NCI-H146 (cell line): ENCODE data around the gene OR8D1.

Source experiments
- DNase-seq: peaks from one replicate; lab custom pipeline; 2025; lab: John Stamatoyannopoulos, UW

OR8D1 gene

DNA sequence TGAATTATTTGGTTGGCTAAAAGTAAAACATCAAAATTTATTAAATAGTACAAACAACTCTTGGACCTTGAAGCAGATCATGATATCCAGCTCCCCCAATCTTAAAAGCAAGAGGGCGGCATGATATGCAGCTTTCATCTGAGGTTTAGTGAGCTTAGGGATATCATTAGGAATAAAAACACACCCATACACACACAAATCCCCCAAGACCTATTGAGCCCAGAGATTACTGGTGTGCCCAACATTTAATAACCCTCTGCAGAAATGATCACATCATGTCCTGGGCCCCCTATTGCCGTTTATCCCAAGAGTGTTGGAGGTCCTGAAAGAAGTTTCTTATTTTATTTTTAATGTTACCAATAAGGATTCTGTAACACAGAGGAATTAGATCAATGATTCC is at the start of gene OR8D1:
Gene OR8D1 (minus strand): TSS at position 101 of the 400 bp plus-strand sequence. CDS start 3,183 bp downstream, outside the sequence.
- no peak for DNase-seq

DNA sequence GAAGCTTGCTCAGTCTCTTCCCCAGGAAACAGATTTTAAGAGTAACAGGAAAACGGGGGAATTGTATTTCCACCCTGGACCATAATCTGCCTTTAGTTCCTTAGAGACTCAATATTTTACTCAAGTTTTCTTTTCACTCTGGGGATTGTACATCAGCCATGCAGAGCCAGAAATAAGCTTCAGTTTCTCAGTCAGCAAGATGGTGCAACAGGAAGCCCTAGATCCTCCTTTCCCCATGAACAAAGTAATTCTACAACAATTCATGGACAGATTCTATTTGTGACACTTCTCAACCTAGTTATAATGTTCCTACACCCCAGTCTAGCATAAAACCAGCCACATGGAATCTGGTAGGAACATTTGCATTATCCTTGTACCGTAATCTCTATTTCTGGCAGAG is 45.8 kb upstream of the OR8D1 start:
- DNase-seq, result no peak

DNA sequence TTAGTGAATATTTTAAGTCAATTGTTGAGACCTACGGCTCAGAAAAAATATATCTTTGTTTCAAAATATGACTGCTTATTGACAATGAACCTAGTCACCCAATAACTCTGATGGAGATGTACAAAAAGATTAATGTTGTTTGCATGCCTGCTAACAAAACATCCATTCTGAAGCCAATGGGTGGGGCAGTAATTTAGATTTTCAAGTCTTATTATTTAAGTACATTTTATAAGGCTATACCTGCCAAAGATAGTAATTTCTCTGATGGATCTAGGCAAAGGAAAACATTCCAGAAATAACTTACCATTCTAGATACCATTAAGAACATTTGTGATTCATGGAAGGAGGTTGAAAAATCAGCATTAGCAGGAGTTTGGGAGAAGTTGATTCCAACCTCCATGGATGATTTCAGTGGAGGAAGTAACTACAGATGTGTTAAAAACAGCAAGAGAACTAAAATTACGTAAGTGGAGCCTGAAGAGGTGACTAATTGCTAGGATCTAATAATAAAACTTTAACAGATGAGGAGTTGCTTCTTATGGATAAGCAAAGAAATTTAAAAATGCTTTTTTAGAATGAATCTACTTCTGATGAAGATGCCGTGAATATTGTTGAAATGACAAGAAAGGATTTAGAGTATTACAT is 32.7 kb upstream of the OR8D1 start:
- no peak for DNase-seq

DNA sequence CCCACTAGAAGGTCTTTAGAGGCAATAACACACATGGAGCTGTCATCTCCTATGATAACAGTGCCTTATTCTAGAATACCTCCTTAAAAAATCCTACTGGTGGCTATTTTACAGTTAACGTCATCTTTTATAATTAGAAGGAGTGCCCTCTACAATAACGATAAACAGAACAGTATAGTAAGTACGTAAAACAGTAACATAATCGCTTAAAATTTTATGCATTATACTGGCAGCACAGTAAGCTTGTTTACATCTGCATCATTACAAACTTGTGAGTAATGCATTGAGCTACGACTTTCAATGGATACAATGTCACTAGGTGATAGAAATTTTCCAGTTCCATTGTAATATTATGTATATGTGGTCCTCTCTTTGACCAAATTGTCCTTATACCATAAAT is 30.6 kb upstream of the OR8D1 start:
- no peak for DNase-seq

DNA sequence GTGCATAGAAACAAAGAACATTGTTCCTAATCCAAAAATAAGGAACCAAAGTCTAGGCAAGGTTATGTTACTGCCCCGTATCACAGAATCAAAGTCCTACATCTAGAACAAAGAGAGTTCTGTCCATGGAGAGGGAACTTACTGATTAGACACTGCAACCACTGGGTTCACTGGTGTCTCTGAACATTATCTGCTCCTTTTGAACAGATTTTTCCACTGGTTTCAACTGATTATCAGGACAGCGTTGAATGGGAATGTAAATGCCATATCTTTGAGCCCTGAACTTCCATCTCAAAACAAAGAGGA is 26.3 kb upstream of the OR8D1 start:
- DNase-seq, result no peak

DNA sequence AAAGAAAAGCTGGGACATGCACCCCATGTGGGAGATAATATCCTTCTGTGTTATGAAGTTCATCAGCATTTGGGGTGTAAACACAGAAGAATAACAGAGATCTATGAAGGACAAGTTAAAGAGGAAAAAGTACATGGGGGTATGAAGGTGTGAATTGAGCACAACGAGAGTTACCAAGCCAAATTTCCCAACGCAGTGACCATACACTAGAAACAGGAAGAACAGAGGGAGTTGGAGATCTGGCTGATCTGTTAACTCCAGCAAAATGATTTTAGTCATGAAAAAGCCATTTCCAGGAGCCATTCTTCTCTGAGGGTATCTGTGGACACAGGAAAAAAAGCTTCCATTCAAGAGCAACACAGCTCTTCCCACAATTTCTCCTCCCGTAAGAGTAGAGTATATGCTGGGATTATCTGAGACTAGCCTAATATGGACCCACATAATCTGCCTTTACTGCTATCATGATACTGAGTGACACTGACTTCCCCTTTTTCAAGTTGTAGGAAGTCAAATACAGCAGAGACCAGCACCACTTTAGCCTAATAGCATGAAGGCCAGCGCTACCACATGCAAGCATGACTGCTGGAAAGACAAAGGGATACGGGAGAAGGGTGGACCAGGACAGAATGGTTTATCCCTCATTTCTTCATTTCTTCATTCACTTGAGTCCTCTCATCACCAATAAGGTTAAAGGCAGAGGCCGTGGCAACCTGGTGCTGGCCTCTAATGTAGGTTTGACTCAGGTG is 25.8 kb upstream of the OR8D1 start:
- DNase-seq, result no peak

DNA sequence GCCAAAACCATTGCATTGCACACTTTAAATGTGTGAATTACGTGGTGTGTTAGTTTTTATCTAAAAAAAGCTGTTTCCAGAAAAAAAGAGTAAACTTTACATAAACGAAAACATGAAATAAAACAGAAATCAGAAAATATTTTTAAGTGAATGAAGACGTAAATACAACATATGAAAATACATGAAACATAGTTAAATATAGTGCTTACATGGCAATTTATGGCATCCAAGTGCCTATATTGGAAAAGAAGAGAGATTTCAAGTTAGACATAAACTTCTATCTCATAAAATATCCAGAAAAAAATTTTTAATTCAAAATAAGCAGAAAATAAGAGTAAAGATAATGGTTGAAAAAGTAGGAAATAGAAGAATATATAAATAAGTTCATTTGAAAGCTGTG is 18.1 kb upstream of the OR8D1 start:
- DNase-seq, result no peak

DNA sequence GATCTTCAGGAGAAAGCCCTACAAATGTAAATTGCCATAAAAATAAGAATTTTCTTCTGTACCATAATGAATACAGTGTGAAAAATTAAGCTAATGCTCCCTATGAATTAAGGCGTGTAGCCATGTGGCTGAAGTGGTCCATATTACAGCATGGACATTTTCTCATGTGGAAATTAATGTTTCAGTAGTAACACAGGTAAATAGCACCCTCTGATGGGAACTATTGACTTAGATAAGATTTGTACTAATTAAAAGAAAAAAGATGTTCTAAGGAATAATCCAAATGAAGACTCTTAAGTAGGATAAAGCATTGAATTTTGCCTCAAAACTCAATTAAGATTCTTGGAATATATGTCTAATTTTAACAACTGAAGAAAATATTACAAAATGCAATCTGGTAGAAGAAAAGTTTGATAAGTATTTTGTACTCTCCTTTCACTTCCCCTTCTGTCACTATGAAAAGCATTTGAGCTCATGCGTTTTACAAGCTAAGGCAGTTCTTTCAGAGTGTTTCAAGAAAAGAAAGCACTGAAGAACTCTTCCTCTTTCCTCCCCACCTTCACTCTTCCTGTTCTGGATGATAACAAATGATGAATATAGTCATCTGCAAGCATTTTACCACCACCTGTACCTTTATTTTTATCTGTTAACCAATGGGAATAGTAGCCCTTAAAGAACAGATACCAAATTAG is 16.2 kb upstream of the OR8D1 start:
- no peak for DNase-seq

DNA sequence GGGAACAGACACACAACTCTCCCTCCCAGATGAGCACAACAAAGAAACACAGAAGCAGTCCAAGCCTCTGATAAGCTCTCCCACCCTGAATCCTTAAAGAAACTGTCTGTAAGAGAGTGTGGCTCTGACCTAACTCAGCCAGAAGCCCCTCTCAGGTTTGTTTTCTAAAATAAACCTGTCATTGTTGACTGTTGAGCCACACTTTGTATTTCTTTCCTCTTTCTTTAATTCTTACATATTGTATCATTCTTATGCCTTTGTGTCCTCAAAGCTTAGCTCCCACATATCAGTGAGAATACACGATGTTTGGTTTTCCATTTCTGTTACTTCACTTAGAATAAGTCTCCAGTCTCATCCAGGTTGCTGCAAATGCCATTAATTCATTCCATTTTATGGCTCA is 14.0 kb upstream of the OR8D1 start:
- DNase-seq, result no peak

DNA sequence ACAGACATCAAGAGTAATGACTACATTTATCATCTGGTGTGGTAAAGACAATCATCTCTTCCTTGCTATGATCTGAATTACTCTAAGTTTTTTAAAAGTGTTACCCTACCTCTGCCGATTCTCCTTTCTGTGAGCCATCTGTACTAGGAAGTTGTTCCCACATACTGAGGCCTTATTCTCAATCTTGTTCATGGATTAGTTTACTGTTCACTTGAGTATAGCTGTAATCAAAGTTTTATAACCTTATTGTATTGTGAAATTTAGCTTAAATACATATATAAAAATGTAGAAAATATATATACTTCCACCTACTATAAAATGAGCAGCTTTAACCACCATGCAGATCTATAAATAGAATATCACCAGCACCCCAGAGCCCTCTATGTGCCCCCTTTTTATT is 8.6 kb upstream of the OR8D1 start:
- no peak for DNase-seq

DNA sequence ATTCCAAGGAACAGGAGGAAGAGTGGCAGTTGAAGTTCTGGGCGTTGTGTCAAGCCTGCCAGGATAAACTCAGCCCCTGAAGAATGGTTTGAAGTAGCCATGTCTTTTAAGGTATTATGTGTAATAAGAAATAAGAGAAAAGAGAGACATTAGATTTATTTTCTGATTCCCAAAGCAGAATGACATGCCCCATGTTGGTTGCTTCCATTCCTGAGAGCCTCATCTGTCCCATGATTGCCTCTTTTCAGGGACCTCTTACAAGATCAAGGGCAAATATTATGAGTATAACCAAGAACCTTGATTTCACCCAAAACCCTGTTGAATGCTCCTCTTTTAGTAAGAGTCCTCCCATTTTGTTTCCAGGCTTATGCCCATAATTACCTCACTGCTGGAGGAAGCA is 6.3 kb upstream of the OR8D1 start, which contains the start of gene OR8D2:
Gene OR8D2 (minus strand): TSS at position 101 of the 400 bp plus-strand sequence. CDS start 0 bp downstream, at position 101.
- no peak for DNase-seq

DNA sequence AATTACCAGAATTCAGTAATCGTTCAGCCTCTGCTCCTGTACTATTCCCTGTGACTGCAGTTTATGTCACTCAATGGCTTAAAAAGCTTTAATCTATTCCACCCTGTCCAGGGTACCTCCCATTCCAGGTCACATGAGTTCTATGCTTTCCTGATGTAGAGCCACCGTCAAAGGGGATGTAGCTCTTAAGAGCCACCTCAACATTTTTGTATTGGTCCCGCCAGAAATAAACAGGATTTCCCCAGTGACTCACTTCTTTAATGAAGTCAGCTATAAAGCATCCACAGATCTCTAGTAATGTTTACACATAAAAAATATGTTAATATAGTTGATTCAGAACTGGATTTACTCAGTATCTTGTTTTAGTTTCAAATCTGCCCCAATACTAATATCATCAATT is 1.3 kb upstream of the OR8D1 start:
- DNase-seq, result no peak

DNA sequence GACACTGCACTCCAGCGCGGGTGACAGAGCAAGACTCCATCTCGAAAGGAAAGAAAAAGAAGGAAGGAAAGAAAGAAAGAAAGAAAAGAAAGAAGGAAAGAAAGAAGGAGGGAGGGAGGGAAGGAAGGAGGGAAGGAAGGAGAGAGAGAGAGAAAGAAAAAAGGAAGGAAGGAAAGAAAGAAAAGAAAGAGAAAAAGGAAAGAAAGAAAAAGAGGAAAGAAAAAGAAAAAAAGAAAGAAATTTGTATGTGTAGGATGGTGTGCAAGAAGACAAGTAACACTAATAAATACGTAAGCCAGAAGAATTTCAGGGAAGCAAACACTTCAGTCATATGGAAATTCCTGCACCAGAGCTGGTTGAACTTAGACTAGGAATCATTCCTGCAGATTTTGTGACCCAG is 618 bp downstream of the OR8D1 start:
- no peak for DNase-seq

DNA sequence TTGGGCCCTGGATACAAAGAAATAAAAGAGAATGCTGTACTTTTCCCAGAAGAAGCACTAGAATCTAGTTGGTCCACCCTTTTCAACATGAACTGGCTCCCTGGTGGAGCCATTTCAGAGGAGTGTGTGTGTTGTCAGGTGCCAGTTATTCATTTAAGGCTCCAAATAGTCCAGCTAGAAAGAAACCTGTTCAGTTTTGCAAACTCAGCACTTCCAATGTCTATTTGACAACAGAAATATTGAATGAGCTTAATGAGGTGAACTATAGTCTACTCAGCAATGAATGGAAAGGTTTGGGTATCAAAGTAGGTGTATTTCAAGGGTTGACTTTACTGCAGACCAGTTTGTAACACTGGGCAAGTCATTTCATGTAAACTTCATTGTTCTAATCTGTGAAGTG is 2.1 kb downstream of the OR8D1 start:
- no peak for DNase-seq

DNA sequence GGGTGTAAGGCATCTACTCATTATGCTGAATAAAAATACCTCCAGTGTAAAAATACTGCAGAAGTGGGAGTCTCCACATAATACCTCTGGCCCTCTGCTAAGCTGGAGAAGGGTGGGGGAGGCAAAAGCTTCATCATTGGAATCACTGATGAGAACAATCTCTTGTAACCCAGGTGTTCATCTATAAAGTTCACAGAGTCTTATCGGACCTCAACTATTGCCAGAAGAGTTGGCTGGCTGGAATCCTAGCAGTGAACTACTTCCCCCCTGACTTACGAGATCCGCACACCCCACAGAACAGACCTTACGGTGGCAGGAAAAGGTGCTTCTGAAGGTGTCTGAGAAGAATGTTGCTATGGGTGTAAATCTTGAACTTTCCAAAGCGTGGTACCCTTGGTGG is 2.5 kb downstream of the OR8D1 start:
- DNase-seq, result no peak

DNA sequence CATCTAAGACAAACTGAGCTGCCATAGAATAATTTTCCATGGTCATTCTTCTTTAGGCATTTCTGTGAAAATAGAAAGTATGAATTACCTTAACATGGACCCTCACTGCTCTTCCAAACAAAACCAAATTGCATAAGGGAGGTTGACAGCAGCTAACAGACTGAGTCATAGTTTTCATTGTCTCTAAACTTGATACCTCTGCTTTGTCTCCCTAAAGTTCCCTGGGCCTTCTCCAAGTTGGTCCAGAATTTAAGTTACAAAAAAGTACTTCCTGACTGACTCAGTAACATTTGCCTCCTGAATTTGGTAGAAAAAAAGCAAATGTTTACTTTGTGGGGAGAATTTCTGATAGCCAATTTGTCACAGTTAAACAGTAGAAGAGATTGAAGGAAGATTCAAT is 3.0 kb downstream of the OR8D1 start:
- DNase-seq, result no peak

DNA sequence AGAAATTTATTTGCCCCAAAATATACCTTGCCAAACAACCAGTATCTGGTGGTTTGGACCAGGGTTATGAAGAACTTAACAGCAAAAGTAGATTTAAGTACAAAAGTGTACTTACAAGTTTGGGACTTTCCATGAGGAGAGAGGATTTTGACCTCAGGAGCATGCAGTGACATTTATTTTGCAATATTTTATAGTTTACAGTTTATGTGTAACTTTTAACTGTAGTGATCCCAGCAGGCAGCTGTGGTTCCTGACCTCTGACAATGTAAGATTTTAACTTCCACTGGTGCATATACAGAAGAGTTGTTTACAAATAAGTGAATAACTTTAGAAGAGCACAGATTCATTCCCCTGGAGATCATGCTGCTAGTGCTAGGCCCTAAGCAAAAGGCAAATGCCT is 6.7 kb downstream of the OR8D1 start:
- DNase-seq, result no peak

DNA sequence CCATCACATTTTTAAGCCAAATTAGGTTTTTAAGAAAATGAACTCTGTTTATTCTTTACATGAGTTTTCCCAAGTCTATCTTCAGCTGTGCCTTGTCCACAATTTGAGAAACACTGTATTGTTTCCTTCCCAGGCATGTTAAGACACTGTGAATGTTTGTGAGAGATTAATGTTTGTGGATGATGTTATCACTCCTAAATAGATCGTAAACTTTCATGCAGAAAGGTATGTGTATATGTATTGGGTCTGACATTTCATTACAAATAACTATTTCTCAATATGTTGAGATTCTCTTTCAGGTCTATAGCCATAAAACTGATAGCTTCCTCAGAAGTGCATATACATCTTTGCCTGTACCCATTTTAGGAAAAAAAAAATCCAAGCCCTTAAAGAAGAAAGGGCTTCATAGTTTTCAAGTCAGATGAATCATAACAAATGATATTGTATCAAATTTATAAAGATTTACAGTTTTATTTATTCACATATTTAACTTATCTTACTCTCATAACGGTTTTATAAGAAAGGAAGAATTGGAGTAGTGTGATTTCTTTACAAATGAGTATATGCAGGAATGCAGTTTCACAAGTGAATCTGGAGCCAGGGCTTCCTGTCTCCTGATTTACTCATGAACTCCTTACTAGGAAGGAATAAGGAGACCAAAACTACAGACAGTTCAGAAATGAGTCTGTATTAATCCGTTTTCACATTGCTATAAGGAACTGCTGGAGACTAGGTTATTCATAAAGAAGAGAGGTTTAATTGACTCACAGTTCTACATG is 11.2 kb downstream of the OR8D1 start:
- no peak for DNase-seq

DNA sequence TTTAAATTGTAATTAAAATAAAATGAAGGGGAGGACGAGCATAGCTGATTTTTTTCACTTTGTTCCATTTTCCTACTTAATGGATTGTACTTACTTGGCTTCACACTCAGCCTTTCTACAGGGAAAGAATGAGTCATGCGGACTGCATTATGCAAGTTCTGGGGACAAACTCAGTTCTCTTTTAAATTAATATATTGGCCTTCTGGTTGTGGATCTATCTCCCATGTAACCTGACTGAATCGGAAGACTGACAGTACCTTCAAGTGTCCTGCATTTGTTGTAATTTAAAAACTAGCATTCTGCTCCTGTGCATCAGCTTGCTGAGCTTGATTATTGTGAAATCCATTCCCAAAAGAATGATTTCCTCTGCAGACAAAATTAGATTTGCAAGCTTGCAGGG is 12.2 kb downstream of the OR8D1 start:
- no peak for DNase-seq

DNA sequence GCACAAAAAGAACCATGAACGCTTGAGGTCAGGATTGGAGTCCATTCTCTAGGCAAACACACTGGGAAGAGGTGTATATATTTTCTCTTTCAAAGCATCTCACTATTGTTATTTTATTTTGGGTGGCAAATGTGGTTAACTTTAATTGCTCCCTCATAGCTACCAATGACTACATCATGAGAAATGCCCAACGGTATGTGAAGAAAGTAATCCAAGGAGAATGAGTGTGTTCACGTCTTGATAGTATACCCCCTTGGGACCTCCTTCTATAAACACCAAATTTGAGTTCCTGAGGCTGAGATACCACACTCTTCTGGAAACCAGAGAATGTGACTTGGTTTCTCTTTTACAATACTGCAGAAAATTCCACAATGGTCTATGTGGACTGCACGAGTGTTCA is 15.8 kb downstream of the OR8D1 start:
- no peak for DNase-seq

DNA sequence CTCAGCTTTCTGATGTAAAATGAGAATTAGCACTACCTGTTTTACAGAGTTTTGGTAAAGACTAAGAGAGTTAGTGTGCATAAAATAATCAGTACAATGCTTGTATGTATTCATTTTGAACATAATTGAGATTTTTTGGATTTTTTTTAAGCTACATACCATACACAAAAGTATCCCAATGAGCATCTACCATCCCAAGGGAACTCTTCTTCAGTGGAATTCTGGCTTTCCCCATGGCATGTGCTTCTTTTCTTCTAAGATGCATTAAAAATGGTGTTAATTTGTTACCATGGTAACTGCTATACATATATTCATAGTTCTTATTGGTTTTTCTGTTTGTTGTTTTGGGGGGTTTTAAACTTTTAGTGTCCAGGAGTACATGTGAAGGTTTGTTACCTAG is 17.7 kb downstream of the OR8D1 start:
- no peak for DNase-seq

DNA sequence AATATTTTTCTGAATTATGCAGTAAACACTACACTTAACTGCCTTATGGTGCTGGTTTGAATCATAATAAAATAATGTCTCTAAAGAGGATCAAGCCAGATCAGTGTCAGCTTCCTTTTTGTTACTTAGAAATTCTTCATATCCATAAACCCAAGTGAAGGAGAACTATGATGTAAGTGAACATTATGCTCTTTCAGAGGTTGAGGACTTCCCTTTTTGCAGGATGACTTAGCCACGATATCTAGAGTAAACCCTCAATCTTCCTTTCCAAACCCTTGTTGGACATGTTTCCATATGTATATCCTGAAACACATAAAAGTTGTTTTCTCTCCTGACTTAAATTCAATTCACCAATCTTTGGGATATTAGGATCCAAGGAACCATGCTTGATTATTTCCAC is 19.1 kb downstream of the OR8D1 start:
- DNase-seq, result no peak
